K562 (cell line): ENCODE measurements around the gene SCAP. TPM values are rescaled to one million over a fixed set of nuclear protein-coding genes. Genes with fewer than 3 reads are reported as not detected.

Experiments
- BHLHE40 ChIP-seq: IDR thresholded peaks from 2 replicates; pipeline ENCODE4 v1.6.1; 2011; ENCODE audit warnings: low read length, improper control_type of control experiment
- E2F6 ChIP-seq, 2 experiments: IDR thresholded peaks; 2 replicates each; pipeline ENCODE4 v1.6.1; 2011; ENCODE audit warnings: borderline replicate concordance in 1 of 2, control low read depth in 1 of 2, low read depth in 1 of 2, low read length in 1 of 2, mild to moderate bottlenecking in 1 of 2, mixed read lengths in 1 of 2, moderate library complexity in 1 of 2; ENCODE audit not compliant: insufficient read depth in 1 of 2, insufficient read length in 1 of 2, poor library complexity in 1 of 2, severe bottlenecking in 1 of 2; ENCODE audit errors: extremely low read depth in 1 of 2
- FOXM1 ChIP-seq, 2 experiments: fragments of 450-650 bp in 1 of 2; sonication (generic) in 1 of 2; formaldehyde crosslinking in 1 of 2; IDR thresholded peaks; 2 replicates each; pipeline versions ENCODE4 v1.6.1 to v1.9.0; 2017 to 2022; ENCODE audit warnings: low read depth in 2 of 2, mild to moderate bottlenecking in 2 of 2, missing genetic modification reagents in 1 of 2, moderate library complexity in 1 of 2
- HBP1 ChIP-seq: fragments of 450-650 bp; formaldehyde crosslinking; IDR thresholded peaks from 2 replicates; pipeline ENCODE4 v1.4.0; 2022; ENCODE audit warnings: missing genetic modification characterization
- HLTF ChIP-seq: fragments of 450-650 bp; IDR thresholded peaks from 2 replicates; pipeline ENCODE4 v1.6.1; 2016
- MCM3 ChIP-seq: fragments of 450-650 bp; IDR thresholded peaks from 2 replicates; pipeline ENCODE4 v1.6.1; 2016
- PATZ1 ChIP-seq: fragments of 250-450 bp; sonication (Bioruptor Pico); IDR thresholded peaks from 2 replicates; pipeline ENCODE4 v1.5.0; 2020; ENCODE audit warnings: mild to moderate bottlenecking, borderline replicate concordance
- POLR3G ChIP-seq: IDR thresholded peaks from 2 replicates; pipeline ENCODE4 v1.6.1; 2011; ENCODE audit not compliant: insufficient read length, insufficient replicate concordance; ENCODE audit errors: extremely low read depth
- PURB ChIP-seq: sonication (generic); formaldehyde crosslinking; IDR thresholded peaks from 2 replicates; pipeline ENCODE4 v1.9.0; 2021; ENCODE audit warnings: low read depth, mild to moderate bottlenecking, missing genetic modification reagents
- RBM14 ChIP-seq: fragments of 200-400 bp; formaldehyde crosslinking; IDR thresholded peaks from 2 replicates; pipeline ENCODE4 v1.6.1; 2018; ENCODE audit warnings: low read depth, mild to moderate bottlenecking, low read length, moderate library complexity, borderline replicate concordance; ENCODE audit not compliant: insufficient read depth
- RUNX1 ChIP-seq: sonication (generic); IDR thresholded peaks from 2 replicates; pipeline ENCODE4 v1.6.1; 2016; ENCODE audit warnings: antibody characterized with exemption, low read depth
- TAF9B ChIP-seq: fragments of 450-650 bp; IDR thresholded peaks from 2 replicates; pipeline ENCODE4 v1.6.1; 2018; ENCODE audit warnings: mild to moderate bottlenecking; ENCODE audit not compliant: partially characterized antibody
- TRIM28 ChIP-seq: fragments of 450-650 bp; IDR thresholded peaks from 2 replicates; pipeline ENCODE4 v1.6.1; 2017
- XRCC3 ChIP-seq: fragments of 450-650 bp; IDR thresholded peaks from 2 replicates; pipeline ENCODE4 v1.6.1; 2017; ENCODE audit warnings: mild to moderate bottlenecking, moderate library complexity
- ZBTB7A ChIP-seq: IDR thresholded peaks from 2 replicates; pipeline ENCODE4 v1.6.1; 2011; ENCODE audit warnings: low read depth, mild to moderate bottlenecking, low read length, moderate library complexity, borderline replicate concordance; ENCODE audit not compliant: control insufficient read depth
- ZFP36 ChIP-seq: fragments of 150-350 bp; IDR thresholded peaks from 2 replicates; pipeline ENCODE4 v1.6.1; 2018; ENCODE audit warnings: low read length, low read depth; ENCODE audit not compliant: partially characterized antibody
- ZMIZ1 ChIP-seq, 2 experiments: fragments of 150-350 bp in 1 of 2; IDR thresholded peaks; 2 replicates each; pipeline ENCODE4 v1.6.1; 2012 to 2016; ENCODE audit warnings: low read depth in 2 of 2, low read length in 2 of 2, mild to moderate bottlenecking in 1 of 2, moderate library complexity in 1 of 2
- ZNF347 ChIP-seq: fragments of 450-650 bp; formaldehyde crosslinking; IDR thresholded peaks from 2 replicates; pipeline ENCODE4 v1.4.0; 2020; ENCODE audit warnings: low read depth, mild to moderate bottlenecking, moderate library complexity
- polyA plus RNA-seq, 8 experiments: library from polyadenylated mRNA; depleted of rRNA in 4 of 8; stranded (reverse) in 5 of 8; unstranded in 3 of 8; fragments of >200 nt; fragmentation: Nextera tagmentation in 2 of 8; fragmentation: Illumina TruSeq in 1 of 8; extraction: Ambion mirVana in 2 of 8; extraction: Trizol in 1 of 8; gene quantifications; 2 replicates each; pipeline versions ENCODE4 v1.2.1 to v1.2.3, GENCODE V29; 2011 to 2014; ENCODE audit warnings: inconsistent platforms in 1 of 8, missing spikeins in 1 of 8
- total RNA-seq, 7 experiments: library from RNA; depleted of rRNA in 6 of 7; stranded (reverse); fragments of >200 nt in 6 of 7; fragmentation: Illumina TruSeq in 2 of 7; extraction: Trizol in 2 of 7; gene quantifications; 2 replicates each; pipeline versions ENCODE4 v1.2.1 to v1.2.3, GENCODE V29; 2011 to 2021; ENCODE audit warnings: low replicate concordance in 1 of 7

The SCAP gene
- total and polyA plus RNA-seq, 9 of the 15 experiments (the other 6 are each of a cell fraction or from before 2014, with no cell fraction given): 2.6 to 104 (median 37.8) TPM

- no peak for TF ChIP-seq FOXM1 (IDR thresholded peaks at IDR 0.05; ENCODE audit: low read depth)
- TF ChIP-seq FOXM1 (CRISPR knock-in tag; IDR thresholded peaks at IDR 0.05; ENCODE audit: low read depth): 0 out of 2 replicates have a peak, but pooled peaks have one; percentile 59
- TF ChIP-seq POLR3G: no peak
- TF ChIP-seq BHLHE40: peak; percentile 98
- TF ChIP-seq MCM3: no peak
- TF ChIP-seq RUNX1: no peak; the same call in 1 of the 2 replicates
- TF ChIP-seq HLTF: peak; percentile 93
- 0 out of 2 replicates have a peak, but pooled peaks have one; percentile 76 for TF ChIP-seq HBP1 (CRISPR knock-in tag)
- peak in 1 of 2 experiments; percentile 75 for TF ChIP-seq E2F6 (IDR thresholded peaks at IDR 0.05; ENCODE audit: borderline replicate concordance in 1 of 2, extremely low read depth in 1 of 2, insufficient read depth in 1 of 2, insufficient read length in 1 of 2, low read depth in 1 of 2, low read length in 1 of 2, poor library complexity in 1 of 2, severe bottlenecking in 1 of 2)
- no peak for TF ChIP-seq XRCC3
- TF ChIP-seq ZNF347: no peak
- no peak; the same call in 1 of the 2 replicates for TF ChIP-seq TRIM28
- no peak for TF ChIP-seq ZMIZ1 (IDR thresholded peaks at IDR 0.05; ENCODE audit: low read depth in 2 of 2, low read length in 2 of 2)
- no peak for TF ChIP-seq PURB (CRISPR knock-in tag)
- TF ChIP-seq PATZ1 (CRISPR knock-in tag): no peak
- no peak for TF ChIP-seq ZBTB7A
- TF ChIP-seq TAF9B: peak; percentile 59
- TF ChIP-seq ZFP36: no peak
- no peak for TF ChIP-seq RBM14
Measured at GRCh38 chr3:47380601-47381316, 95.0 kb downstream of the SCAP start, which contains the start of gene PTPN23 (continued).
